PFSK-1 (cell line): ENCODE results near the gene COPS2.

ENCODE experiments used
- FOXP2 ChIP-seq: optimal IDR thresholded peaks from 2 replicates; pipeline ENCODE3; 2011; ENCODE audit warnings: borderline replicate concordance, control low read depth, inconsistent platforms; ENCODE audit not compliant: insufficient read depth; ENCODE audit errors: extremely low read length, extremely low read depth
- POLR2AphosphoS5 ChIP-seq: IDR thresholded peaks from 2 replicates; pipeline ENCODE4 v1.6.1; 2012; ENCODE audit warnings: low read depth, mild to moderate bottlenecking, control low read depth, low read length, moderate library complexity
- SIN3A ChIP-seq: IDR thresholded peaks from 2 replicates; pipeline ENCODE4 v1.6.1; 2012; ENCODE audit warnings: mild to moderate bottlenecking, low read length, moderate library complexity, borderline replicate concordance; ENCODE audit not compliant: insufficient read depth
- TAF1 ChIP-seq: IDR thresholded peaks from 2 replicates; pipeline ENCODE4 v1.6.1; 2012; ENCODE audit warnings: low read length, control low read depth, borderline replicate concordance; ENCODE audit not compliant: insufficient read depth
- TF ChIP-seq, protein P1 (sequence below), 2 experiments: IDR thresholded peaks; 2 replicates each; pipeline versions ENCODE4 v1.6.1 to v1.8.0; 2011 to 2012; ENCODE audit warnings: low read depth in 2 of 2, low read length in 2 of 2, control low read depth in 1 of 2, inconsistent platforms in 1 of 2, mild to moderate bottlenecking in 1 of 2, moderate library complexity in 1 of 2; ENCODE audit not compliant: insufficient read depth in 1 of 2

COPS2 gene

DNA sequence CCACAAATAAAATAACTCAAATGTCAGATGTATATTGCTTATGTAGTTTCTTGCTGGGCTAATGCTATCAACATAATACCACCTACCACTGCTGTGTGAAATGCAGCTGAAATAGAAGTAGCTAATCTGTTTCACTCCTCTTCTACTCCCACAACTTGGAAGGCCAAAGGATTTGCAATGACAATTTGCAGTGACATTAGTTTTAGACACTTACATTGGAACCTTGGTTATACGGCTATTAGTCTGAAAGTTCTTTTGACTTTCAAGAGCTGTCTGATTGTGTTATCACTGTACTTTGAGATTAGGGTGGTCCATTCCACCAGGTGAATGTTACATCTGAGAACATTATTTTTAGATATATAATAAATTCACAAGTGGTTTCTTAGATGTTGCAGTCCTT lies 33.5 kb downstream of the COPS2 start:
- no peak for TF ChIP-seq SIN3A

- no peak for TF ChIP-seq TAF1
- TF ChIP-seq SIN3A: no peak
- TF ChIP-seq, protein P1, sequence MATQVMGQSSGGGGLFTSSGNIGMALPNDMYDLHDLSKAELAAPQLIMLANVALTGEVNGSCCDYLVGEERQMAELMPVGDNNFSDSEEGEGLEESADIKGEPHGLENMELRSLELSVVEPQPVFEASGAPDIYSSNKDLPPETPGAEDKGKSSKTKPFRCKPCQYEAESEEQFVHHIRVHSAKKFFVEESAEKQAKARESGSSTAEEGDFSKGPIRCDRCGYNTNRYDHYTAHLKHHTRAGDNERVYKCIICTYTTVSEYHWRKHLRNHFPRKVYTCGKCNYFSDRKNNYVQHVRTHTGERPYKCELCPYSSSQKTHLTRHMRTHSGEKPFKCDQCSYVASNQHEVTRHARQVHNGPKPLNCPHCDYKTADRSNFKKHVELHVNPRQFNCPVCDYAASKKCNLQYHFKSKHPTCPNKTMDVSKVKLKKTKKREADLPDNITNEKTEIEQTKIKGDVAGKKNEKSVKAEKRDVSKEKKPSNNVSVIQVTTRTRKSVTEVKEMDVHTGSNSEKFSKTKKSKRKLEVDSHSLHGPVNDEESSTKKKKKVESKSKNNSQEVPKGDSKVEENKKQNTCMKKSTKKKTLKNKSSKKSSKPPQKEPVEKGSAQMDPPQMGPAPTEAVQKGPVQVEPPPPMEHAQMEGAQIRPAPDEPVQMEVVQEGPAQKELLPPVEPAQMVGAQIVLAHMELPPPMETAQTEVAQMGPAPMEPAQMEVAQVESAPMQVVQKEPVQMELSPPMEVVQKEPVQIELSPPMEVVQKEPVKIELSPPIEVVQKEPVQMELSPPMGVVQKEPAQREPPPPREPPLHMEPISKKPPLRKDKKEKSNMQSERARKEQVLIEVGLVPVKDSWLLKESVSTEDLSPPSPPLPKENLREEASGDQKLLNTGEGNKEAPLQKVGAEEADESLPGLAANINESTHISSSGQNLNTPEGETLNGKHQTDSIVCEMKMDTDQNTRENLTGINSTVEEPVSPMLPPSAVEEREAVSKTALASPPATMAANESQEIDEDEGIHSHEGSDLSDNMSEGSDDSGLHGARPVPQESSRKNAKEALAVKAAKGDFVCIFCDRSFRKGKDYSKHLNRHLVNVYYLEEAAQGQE (IDR thresholded peaks at IDR 0.05; ENCODE audit: insufficient read depth in 1 of 2, low read depth in 2 of 2, low read length in 2 of 2): no peak
- TF ChIP-seq POLR2AphosphoS5: no peak
- TF ChIP-seq FOXP2: no peak
Observed at GRCh38 chr15:49120832-49121231, 34.6 kb downstream of the COPS2 start.

DNA sequence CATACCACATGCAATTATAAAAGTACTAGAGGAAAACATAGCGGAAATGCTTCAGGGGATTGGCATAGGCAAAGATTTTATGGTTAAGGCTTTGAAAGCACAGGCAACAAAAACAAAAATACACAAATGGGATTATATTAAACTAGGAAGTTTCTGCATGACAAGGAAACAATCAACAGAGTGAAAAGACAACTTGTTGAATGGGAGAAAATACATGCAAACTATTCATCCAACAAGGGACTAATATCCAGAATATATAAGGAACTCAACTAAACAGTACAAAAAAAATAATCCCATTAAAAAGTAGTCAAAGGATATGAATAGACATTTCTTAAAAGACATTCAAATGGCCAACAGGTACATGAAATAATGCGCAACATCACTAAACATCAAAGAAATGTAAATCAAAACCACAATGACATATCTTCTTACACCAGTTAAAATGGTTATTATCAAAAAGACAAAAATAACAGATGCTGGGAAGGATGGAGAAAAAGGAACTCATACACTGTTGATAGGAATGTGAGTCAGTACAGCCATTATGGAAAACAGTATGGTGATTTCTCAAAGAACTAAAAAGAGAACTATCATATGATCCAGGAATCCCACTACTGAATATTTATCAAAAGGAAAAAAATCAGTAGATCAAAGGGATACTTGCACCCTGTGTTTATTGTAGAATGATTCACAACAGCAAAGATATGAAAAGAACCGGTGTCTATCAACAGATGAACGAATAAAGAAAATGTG lies 39.1 kb downstream of the COPS2 start:
- TF ChIP-seq, protein P1 (IDR thresholded peaks at IDR 0.05; ENCODE audit: insufficient read depth in 1 of 2, low read depth in 2 of 2, low read length in 2 of 2): no peak
- TF ChIP-seq SIN3A: no peak
- no peak for TF ChIP-seq TAF1
- no peak for TF ChIP-seq POLR2AphosphoS5
- no peak for TF ChIP-seq FOXP2

- TF ChIP-seq POLR2AphosphoS5: no peak
- no peak for TF ChIP-seq TAF1
- TF ChIP-seq, protein P1 (IDR thresholded peaks at IDR 0.05; ENCODE audit: insufficient read depth in 1 of 2, low read depth in 2 of 2, low read length in 2 of 2): no peak
- TF ChIP-seq FOXP2: no peak
- TF ChIP-seq SIN3A: no peak
Observed at GRCh38 chr15:49115062-49115461, 40.3 kb downstream of the COPS2 start.

GRCh38 chr15:49110158-49110944 lies 45.0 kb downstream of the COPS2 start:
- TF ChIP-seq TAF1 (no peak), FOXP2 (no peak), SIN3A (no peak), POLR2AphosphoS5 (no peak)
- TF ChIP-seq, protein P1 (IDR thresholded peaks at IDR 0.05; ENCODE audit: insufficient read depth in 1 of 2, low read depth in 2 of 2, low read length in 2 of 2): no peak
